ENCODE results near the gene TAB3. TPM values are rescaled to one million over a fixed set of nuclear protein-coding genes. Genes with fewer than 3 reads are reported as not detected.

TAB3 gene
- total and polyA plus RNA-seq, 9 of the 15 experiments (the other 6 are each of a cell fraction or from before 2014, with no cell fraction given) = 2.4 to 31.1 (median 15.5) TPM

- DNase-seq (ENCODE audit: extremely low read depth in 1 of 4, low spot score in 3 of 4) (no peak), FAIRE-seq (no peak), ATAC-seq (no peak)
- 0% methylated on average over 6 of the region's 6 CpGs for WGBS (ENCODE audit: insufficient coverage, low coverage, missing lambda C conversion rate)
- Histone ChIP-seq H3K4me3 (no peak overlapping the region), H3K36me3 (ENCODE audit: control insufficient read depth, insufficient read depth, low read length) (no peaks in the 10 kb centered on the region), H3K4me2 (ENCODE audit: insufficient read depth, low read length) (no peak overlapping the region), H3K27ac (ENCODE audit: extremely low read depth, low read depth, low read length) (no peak overlapping the region), H2AFZ (ENCODE audit: low read depth, low read length) (no peak overlapping the region), H3K4me1 (replicated peaks in 1 of 2; ENCODE audit: control insufficient read depth in 2 of 2, insufficient read depth in 2 of 2, low read length in 2 of 2) (no peaks in the 10 kb centered on the region), H3K9ac (ENCODE audit: insufficient read depth in 1 of 2, low read depth in 2 of 2, low read length in 2 of 2) (no peak overlapping the region), H3K79me2 (ENCODE audit: control insufficient read depth, insufficient read depth, low read length) (no peaks in the 10 kb centered on the region), H3K27me3 (ENCODE audit: control insufficient read depth in 2 of 2, insufficient read depth in 2 of 2, low read length in 2 of 2) (no peaks in the 10 kb centered on the region), H3K9me3 (replicated peaks; ENCODE audit: control insufficient read depth, insufficient read depth, low read depth, low read length) (no peaks in the 10 kb centered on the region), H4K20me1 (replicated peaks; ENCODE audit: control insufficient read depth, insufficient read depth, low read length) (no peaks in the 10 kb centered on the region), H3K9me1 (ENCODE audit: control insufficient read depth, insufficient read depth, low read length) (no peaks in the 10 kb centered on the region)
- in situ Hi-C loops (cut with MboI) (no loop called here), intact Hi-C loops (cut with micrococcal nuclease) (no loop called here)
- no peak for TF ChIP-seq SIN3A (IDR thresholded peaks at IDR 0.05; ENCODE audit: borderline replicate concordance in 2 of 2, control insufficient read depth in 1 of 2, low read depth in 2 of 2, low read length in 2 of 2)
- no peak for TF ChIP-seq HDAC3 (IDR thresholded peaks at IDR 0.05; ENCODE audit: borderline replicate concordance, partially characterized antibody)
- ChIA-PET POLR2A (no interaction called here), CTCF (ENCODE audit: low intra/inter-chr PET ratio) (no interaction called here)
- BruUV-seq (replicated peaks) = no TSS peak
Observed at GRCh38 chrX:30795981-30796958, 92.8 kb downstream of the TAB3 start.

- 0% methylated on average over 2 of the region's 2 CpGs for WGBS (ENCODE audit: insufficient coverage, low coverage, missing lambda C conversion rate)
- TF ChIP-seq ARID3B (CRISPR knock-in tag; IDR thresholded peaks at IDR 0.05; ENCODE audit: borderline replicate concordance) (no peak), FOXK1 (CRISPR knock-in tag; IDR thresholded peaks at IDR 0.05; ENCODE audit: borderline replicate concordance) (no peak), NONO (IDR thresholded peaks at IDR 0.05; ENCODE audit: low read depth in 2 of 2, low read length in 1 of 2) (no peak), ZC3H8 (IDR thresholded peaks at IDR 0.05) (no peak), ZNF253 (CRISPR knock-in tag; conservative IDR thresholded peaks at IDR 0.05) (no peak), ID3 (CRISPR knock-in tag; IDR thresholded peaks at IDR 0.05) (no peak), ID3 (tag; IDR thresholded peaks at IDR 0.05) (no peak)
- H3K79me2 ChIP-seq (ENCODE audit: control insufficient read depth, insufficient read depth, low read length) = no peaks in the 10 kb centered on the region
- H3K27me3 ChIP-seq (ENCODE audit: control insufficient read depth in 2 of 2, insufficient read depth in 2 of 2, low read length in 2 of 2) = no peaks in the 10 kb centered on the region
- H3K4me1 ChIP-seq (replicated peaks in 1 of 2; ENCODE audit: control insufficient read depth in 2 of 2, insufficient read depth in 2 of 2, low read length in 2 of 2) = no peaks in the 10 kb centered on the region
- ATAC-seq (no peak), FAIRE-seq (no peak), DNase-seq (ENCODE audit: extremely low read depth in 1 of 4, low spot score in 3 of 4) (no peak)
- no peak overlapping the region for H3K4me3 ChIP-seq
- POLR2A ChIA-PET = no interaction called here
- intact Hi-C loops (cut with micrococcal nuclease) = no loop called here
- in situ Hi-C loops (cut with MboI) = no loop called here
- no peaks in the 10 kb centered on the region for H3K9me3 ChIP-seq (replicated peaks; ENCODE audit: control insufficient read depth, insufficient read depth, low read depth, low read length)
- H2AFZ ChIP-seq (ENCODE audit: low read depth, low read length) = no peak overlapping the region
- H3K9me1 ChIP-seq (ENCODE audit: control insufficient read depth, insufficient read depth, low read length) = no peaks in the 10 kb centered on the region
- no peak overlapping the region for H3K9ac ChIP-seq (ENCODE audit: insufficient read depth in 1 of 2, low read depth in 2 of 2, low read length in 2 of 2)
- no peaks in the 10 kb centered on the region for H3K36me3 ChIP-seq (ENCODE audit: control insufficient read depth, insufficient read depth, low read length)
- no TSS peak for BruUV-seq (replicated peaks)
- CTCF ChIA-PET (ENCODE audit: low intra/inter-chr PET ratio) = no interaction called here
- H4K20me1 ChIP-seq (replicated peaks; ENCODE audit: control insufficient read depth, insufficient read depth, low read length) = no peaks in the 10 kb centered on the region
- no peak overlapping the region for H3K27ac ChIP-seq (ENCODE audit: extremely low read depth, low read depth, low read length)
- no peak overlapping the region for H3K4me2 ChIP-seq (ENCODE audit: insufficient read depth, low read length)
Observed at GRCh38 chrX:30794497-30794896, 94.6 kb downstream of the TAB3 start.
